HG02884 (cell line): ENCODE results near the gene FOXP1.
A peak's percentile ranks its signal among the peaks of the same experiment; 100 is the strongest.

Experiments used
- ATAC-seq: cut with Tn5 transposase; IDR thresholded peaks from one replicate; pipeline ENCODE4 v1.9.1; 2021; ENCODE audit warnings: mild to moderate bottlenecking, moderate library complexity; ENCODE audit not compliant: unreplicated experiment

Gene FOXP1

GRCh38 chr3:71565316-71565715 lies 18.2 kb downstream of the FOXP1 start:
- ATAC-seq, result no peak

DNA sequence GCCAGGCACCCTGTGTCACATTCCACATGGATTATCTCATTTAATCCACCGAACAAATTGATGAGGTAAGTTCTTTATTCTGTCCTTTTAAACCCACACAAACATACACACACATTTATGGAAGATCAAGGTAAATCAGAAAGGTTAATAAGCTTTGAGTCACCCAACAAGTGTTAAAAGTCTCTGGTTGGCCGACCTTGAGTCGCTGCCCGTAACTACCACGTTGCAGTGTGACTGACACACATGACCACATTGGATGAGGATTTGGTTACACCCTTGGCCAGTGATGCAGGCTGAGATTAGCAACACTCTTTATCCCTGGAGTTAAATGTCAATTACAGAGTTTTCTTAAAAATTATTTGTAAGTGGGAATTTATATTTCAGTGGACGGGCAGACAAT lies 19.2 kb downstream of the FOXP1 start:
- ATAC-seq, result no peak

DNA sequence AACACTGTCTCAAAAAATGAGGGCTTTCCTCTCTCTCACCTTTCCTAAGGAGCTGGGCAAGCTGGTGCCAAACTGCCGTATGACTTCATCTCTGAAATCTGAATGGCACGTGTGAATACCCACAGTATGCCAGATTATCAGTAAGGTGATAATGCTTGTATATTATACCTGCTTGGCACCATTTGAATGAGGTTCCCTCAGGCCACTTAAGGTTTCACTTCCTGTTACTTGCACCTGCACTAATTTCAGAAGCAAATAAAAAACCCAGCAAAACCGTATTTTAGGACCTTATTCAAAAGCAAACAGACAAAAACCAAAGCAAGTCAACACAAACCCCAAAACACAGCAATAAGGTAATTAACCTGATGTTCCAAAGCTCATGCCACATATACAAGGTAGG lies 19.7 kb downstream of the FOXP1 start:
- peak; percentile 89 for ATAC-seq

GRCh38 chr3:71562938-71563337 lies 20.6 kb downstream of the FOXP1 start:
- ATAC-seq, result no peak

DNA sequence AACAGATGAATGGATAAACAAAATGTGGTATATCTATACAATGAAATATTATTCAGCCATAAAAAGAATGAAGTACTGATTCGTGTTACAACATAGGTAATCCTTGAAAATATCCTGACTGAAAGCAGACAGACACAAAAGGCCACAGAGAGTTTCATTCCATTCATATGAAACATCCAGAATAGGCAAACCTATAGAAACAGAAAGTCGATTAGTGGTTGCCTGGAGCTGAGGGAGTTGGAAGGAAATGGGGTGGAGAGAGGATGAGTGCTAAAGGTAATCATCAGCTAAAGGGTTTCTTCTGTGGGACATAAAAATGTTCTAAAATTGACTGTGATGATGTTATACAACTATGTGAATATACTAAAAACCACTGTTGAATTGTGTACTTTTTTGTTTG lies 22.9 kb downstream of the FOXP1 start:
- no peak for ATAC-seq

- no peak for ATAC-seq
Observed at GRCh38 chr3:71559578-71560162, 23.9 kb downstream of the FOXP1 start.

- ATAC-seq, result no peak
Observed at GRCh38 chr3:71559021-71559420, 24.5 kb downstream of the FOXP1 start.

DNA sequence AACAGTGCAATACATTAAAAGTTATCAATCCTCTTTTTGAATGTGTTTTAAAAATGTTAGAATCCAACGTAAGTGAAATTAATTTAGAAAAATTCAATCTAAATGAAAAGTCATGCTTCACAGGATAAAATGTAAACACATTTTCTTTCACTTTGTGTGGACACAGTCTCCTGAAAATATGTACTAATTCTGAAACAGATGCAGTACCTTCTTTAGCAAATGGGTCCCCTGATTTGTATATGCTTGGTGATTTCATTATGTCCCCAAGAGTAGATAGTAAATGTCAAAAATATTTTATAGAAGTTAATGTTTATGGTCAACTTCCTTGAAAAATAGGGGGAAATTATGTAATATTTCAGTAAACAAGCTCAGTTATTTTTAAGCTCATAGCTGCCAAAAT lies 28.9 kb downstream of the FOXP1 start:
- ATAC-seq, result peak; percentile 62

GRCh38 chr3:71551311-71551919 lies 32.1 kb downstream of the FOXP1 start:
- ATAC-seq, result no peak

GRCh38 chr3:71549951-71550350 lies 33.6 kb downstream of the FOXP1 start:
- ATAC-seq, result no peak

GRCh38 chr3:71548705-71549384 lies 34.7 kb downstream of the FOXP1 start:
- ATAC-seq, result no peak

DNA sequence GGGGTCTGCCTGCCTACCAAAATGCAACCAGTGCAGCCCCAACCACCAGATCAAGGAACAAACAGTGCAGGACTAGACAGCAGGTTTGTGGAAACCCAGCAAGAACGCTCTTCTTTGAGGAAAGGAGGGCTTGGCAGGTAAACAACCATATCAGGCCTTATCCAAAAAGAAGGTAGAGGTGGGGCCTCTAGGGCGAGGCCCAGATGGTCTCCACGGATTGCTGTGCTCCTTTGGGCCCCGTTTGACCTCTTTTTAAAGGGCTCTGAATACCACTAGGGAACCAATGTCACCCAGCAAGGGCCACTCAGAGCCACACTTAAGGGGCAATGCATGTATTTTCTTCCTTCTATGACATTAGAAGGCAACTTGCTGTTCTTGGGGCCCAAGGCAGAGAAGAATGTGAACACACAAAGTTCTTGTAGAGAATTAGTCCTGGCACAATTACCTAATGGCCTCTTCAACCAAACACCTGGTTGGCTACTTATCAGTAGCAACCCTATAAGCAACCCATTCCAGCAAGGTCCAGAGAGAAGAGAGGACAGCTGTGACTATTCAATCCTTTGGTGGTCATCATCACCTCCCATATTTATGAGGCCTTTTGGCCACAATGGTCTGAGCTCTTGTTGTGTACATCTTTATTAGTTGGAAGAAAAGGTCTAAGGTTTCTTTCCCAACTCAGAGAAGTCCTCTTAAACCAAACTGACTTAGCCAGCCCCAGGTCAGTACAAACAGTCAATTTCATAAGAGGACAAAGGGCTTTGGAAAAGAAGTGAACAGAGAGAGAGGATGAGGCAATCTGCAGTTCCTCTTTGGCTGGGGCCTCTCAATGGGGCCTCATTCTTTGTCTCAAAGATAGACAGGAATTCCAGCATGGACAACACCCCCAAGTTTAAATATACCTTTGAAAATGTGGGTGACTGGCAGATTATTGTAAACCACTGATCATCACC lies 36.0 kb downstream of the FOXP1 start:
- ATAC-seq, result no peak

- no peak for ATAC-seq
Observed at GRCh38 chr3:71546821-71547220, 36.7 kb downstream of the FOXP1 start.

DNA sequence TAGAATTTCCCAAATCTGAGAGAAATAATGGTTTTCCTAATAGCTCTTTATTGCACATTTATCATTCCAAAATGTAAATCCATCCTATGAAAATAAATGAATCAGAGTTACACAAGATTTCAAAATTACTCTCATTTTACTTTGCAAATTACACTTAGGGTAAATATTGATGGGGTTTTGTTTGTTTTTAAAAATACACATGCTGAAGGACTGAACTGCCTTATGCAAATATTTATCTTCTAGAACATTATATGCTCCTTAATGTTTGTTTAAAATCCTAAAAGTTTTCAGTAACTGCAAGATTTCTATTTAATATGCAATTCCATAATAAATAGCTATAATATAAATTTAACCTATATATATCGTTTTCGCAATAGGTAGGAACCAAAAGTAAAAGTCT lies 38.2 kb downstream of the FOXP1 start:
- ATAC-seq, result no peak

GRCh38 chr3:71543371-71544016 lies 40.0 kb downstream of the FOXP1 start:
- ATAC-seq, result no peak

GRCh38 chr3:71542521-71543370 lies 40.8 kb downstream of the FOXP1 start:
- ATAC-seq, result peak; percentile 52

GRCh38 chr3:71541313-71541712 lies 42.2 kb downstream of the FOXP1 start:
- ATAC-seq, result no peak

GRCh38 chr3:71537211-71537611 lies 46.3 kb downstream of the FOXP1 start:
- ATAC-seq, result no peak

- ATAC-seq, result no peak
Observed at GRCh38 chr3:71536376-71536965, 47.1 kb downstream of the FOXP1 start.

- ATAC-seq, result no peak
Observed at GRCh38 chr3:71533588-71533987, 49.9 kb downstream of the FOXP1 start.
